Measurements from ENCODE around the gene RCSD1.

Gene RCSD1

GRCh38 chr1:167695147-167695546 lies 65.1 kb downstream of the RCSD1 start:
- Histone ChIP-seq H3K79me2 (ENCODE audit: control insufficient read depth, low read length) (no peaks in the 10 kb centered on the region), H3K36me3 (ENCODE audit: control insufficient read depth, low read length) (peaks cover 94% of the 10 kb centered on the region), H3K4me3 (ENCODE audit: low read length) (no peak overlapping the region), H3K27me3 (ENCODE audit: control insufficient read depth, low read length) (no peaks in the 10 kb centered on the region), H3K27ac (ENCODE audit: low read depth, low read length) (no peak overlapping the region), H3F3A (ENCODE audit: control insufficient read depth, insufficient read depth) (no peaks in the 10 kb centered on the region), H3K9me2 (replicated peaks; ENCODE audit: control insufficient read depth, low read length) (no peaks in the 10 kb centered on the region), H3K9me3 (ENCODE audit: control insufficient read depth, insufficient read depth, low read length) (no peaks in the 10 kb centered on the region), H4K20me1 (ENCODE audit: control insufficient read depth, insufficient read depth, low read depth, low read length) (no peaks in the 10 kb centered on the region), H3K4me2 (ENCODE audit: low read length) (no peak overlapping the region), H3K4me1 (ENCODE audit: control insufficient read depth, low read length) (no peaks in the 10 kb centered on the region)
- TF ChIP-seq CTCF (IDR thresholded peaks at IDR 0.05; ENCODE audit: low read depth, low read length, poor library complexity, severe bottlenecking) = no peak
- no peak for TF ChIP-seq EZH2phosphoT487 (IDR thresholded peaks at IDR 0.05; ENCODE audit: borderline replicate concordance, low read length)

DNA sequence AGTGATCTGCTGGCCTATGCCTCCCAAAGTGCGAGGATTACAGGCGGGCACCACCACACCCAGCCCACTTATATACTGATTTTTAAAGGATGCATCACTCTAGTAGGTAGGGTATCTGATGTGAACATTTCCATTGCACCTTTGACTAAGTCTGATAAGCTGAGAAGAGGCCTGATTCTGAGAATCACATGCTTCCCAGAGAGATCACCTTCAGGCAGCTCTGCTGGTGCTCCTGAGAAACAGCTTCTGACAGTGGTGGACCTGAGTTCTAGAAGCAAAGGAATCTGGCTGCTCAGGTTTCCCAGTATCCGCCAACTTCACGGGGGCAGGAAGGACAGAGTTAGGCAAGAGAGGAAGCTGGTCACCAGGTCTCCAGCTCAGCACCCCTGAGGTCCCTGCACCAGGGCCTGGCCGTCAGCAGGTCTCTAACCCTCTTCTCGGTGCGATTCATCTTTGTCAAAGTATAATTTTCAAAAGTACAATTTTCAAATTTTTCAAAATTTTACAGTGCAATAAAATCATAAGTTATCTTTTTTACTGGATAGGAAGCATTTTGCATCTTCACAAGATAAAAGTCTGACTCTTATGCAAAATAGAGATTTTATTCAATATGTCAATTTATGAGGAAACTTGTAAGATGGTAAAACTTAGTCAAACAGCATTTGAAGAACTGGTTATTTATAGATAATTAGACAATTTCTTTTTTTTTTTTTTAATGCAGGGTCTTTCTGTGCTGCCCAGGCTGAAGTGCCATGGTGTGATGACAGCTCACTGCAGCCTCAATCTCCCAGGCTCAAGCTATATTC lies 65.9 kb downstream of the RCSD1 start:
- Histone ChIP-seq H3K36me3 (ENCODE audit: control insufficient read depth, low read length) (peaks cover 93% of the 10 kb centered on the region), H3F3A (ENCODE audit: control insufficient read depth, insufficient read depth) (no peaks in the 10 kb centered on the region), H3K79me2 (ENCODE audit: control insufficient read depth, low read length) (no peaks in the 10 kb centered on the region), H3K4me3 (ENCODE audit: low read length) (no peak overlapping the region), H3K9me3 (ENCODE audit: control insufficient read depth, insufficient read depth, low read length) (no peaks in the 10 kb centered on the region), H3K9me2 (replicated peaks; ENCODE audit: control insufficient read depth, low read length) (no peaks in the 10 kb centered on the region), H3K4me2 (ENCODE audit: low read length) (no peak overlapping the region), H3K27me3 (ENCODE audit: control insufficient read depth, low read length) (no peaks in the 10 kb centered on the region), H3K4me1 (ENCODE audit: control insufficient read depth, low read length) (no peaks in the 10 kb centered on the region), H4K20me1 (ENCODE audit: control insufficient read depth, insufficient read depth, low read depth, low read length) (no peaks in the 10 kb centered on the region), H3K27ac (ENCODE audit: low read depth, low read length) (no peak overlapping the region)
- TF ChIP-seq CTCF (IDR thresholded peaks at IDR 0.05; ENCODE audit: low read depth, low read length, poor library complexity, severe bottlenecking) (no peak), EZH2phosphoT487 (IDR thresholded peaks at IDR 0.05; ENCODE audit: borderline replicate concordance, low read length) (no peak)

DNA sequence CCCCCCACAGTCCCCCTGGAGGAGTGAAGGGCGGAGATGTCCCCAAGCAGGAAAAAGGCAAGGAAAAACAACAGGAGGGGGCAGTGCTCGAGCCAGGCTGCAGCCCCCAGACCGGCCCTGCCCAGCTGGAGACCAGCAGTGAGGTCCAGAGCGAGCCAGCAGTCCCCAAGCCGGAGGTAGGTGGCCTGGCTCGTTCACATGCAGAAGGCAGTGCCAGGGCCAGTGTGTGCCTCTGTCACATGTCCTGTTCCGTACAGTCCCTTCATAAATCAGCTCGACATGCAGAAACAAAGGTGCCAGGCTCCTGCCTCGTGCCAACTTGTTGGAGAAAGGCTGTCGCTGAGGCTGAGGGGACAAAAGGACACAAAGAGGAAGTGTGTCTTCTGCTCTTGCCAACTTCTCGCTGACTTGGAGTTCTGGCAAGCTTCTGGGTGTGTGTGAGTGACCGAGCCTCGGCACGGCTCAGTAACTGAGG lies 67.7 kb downstream of the RCSD1 start:
- TF ChIP-seq EZH2phosphoT487 (IDR thresholded peaks at IDR 0.05; ENCODE audit: borderline replicate concordance, low read length) = no peak
- TF ChIP-seq CTCF (IDR thresholded peaks at IDR 0.05; ENCODE audit: low read depth, low read length, poor library complexity, severe bottlenecking) = no peak
- no peaks in the 10 kb centered on the region for H3K4me1 ChIP-seq (ENCODE audit: control insufficient read depth, low read length)
- no peak overlapping the region for H3K27ac ChIP-seq (ENCODE audit: low read depth, low read length)
- H3K9me3 ChIP-seq (ENCODE audit: control insufficient read depth, insufficient read depth, low read length) = no peaks in the 10 kb centered on the region
- H4K20me1 ChIP-seq (ENCODE audit: control insufficient read depth, insufficient read depth, low read depth, low read length) = no peaks in the 10 kb centered on the region
- no peaks in the 10 kb centered on the region for H3K79me2 ChIP-seq (ENCODE audit: control insufficient read depth, low read length)
- H3K4me3 ChIP-seq (ENCODE audit: low read length) = no peak overlapping the region
- H3K9me2 ChIP-seq (replicated peaks; ENCODE audit: control insufficient read depth, low read length) = no peaks in the 10 kb centered on the region
- H3K4me2 ChIP-seq (ENCODE audit: low read length) = no peak overlapping the region
- peaks cover 88% of the 10 kb centered on the region for H3K36me3 ChIP-seq (ENCODE audit: control insufficient read depth, low read length)
- H3F3A ChIP-seq (ENCODE audit: control insufficient read depth, insufficient read depth) = no peaks in the 10 kb centered on the region
- H3K27me3 ChIP-seq (ENCODE audit: control insufficient read depth, low read length) = no peaks in the 10 kb centered on the region

All from DOHH2 (cell line).